CD1c-positive myeloid dendritic cell (primary cell): Measurements from ENCODE around the gene TSPAN1.

Experiments
- DNase-seq: peaks from one replicate; pipeline ENCODE4 v3.0.0-alpha.2; 2016; ENCODE audit errors: extremely low spot score

The TSPAN1 gene

DNA sequence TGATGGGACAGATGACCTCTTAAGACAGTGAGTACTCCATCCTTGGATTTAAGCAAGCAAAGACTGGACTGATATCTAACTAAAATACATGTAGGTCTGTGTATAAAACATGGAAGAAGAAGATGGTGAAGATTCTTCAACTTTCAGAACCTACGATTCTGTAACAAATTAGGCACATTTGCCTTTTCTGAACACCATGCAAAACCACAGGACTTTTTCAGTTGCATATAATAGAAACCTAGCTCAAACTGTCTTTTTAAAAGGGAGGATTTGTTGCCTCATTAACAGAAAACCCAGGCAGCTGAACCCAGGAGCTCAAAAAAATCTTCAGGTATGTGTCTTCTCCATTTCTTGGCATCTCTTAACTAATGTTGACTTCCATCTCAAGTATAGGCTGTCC is 14.7 kb upstream of the TSPAN1 start:
- no peak for DNase-seq

DNA sequence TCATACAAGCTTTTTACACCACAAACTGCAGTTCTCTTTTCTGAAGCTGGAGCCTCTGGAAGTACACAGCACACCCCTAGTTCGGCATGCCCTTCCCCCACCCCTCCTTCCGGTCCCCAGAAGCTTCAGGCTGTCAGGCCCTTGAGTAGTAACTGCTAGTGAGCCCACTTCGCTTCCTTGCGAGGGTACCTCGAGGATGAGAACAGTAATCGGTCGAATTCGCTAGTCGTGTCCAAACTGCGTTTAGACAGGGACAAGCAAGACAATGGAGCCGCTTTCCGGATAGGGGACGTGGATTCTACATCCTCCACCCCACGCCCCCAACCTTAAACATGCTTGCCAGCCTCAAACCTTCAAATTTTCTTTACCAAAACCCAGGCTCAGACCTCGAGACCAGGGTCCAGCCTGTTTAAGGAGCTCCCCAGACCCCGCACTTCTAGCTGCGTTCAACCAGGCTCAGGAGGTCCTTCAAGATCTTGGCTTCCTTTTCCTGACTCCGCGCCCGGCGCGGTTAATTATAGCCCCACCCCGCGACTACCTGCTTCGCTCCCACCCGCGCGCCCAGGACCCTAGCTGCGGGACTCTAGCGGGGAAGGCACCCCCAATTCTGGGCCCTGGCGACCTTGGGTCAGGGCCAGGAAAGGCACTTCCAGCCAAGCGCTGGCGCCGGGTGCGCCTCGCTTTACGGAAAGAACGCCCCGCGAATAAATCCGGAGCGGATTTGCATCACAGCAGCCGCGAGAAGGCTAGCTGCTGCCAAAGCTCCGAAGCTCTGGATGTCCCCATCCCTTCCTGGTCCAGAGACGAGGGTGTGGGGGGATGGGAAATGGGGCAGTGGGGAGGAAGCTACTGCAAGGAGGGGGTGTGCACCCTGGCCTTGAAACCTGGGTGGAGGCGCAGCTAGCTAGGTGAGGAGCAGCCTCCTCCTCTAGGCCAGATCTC is 8.1 kb upstream of the TSPAN1 start:
- DNase-seq, result no peak

DNA sequence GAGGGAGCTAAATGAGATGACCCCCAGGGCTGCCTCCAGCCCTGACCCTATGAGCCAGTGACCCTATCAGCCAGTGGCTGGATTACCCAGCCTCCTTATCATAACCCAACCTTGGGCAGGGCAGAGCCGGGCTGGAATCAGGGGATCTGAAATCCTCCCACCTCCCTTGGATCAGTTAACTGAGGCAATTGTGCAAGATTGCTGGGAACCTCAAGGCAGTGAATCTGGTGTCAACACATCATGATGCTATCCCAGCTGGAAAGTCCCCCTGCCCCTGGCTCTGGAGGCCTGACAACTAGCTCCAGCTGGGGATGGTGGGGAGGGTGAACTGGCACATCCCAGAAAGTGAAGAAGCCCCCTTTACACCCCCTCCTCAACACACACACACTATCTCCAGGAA is 6.4 kb upstream of the TSPAN1 start:
- DNase-seq, result no peak

DNA sequence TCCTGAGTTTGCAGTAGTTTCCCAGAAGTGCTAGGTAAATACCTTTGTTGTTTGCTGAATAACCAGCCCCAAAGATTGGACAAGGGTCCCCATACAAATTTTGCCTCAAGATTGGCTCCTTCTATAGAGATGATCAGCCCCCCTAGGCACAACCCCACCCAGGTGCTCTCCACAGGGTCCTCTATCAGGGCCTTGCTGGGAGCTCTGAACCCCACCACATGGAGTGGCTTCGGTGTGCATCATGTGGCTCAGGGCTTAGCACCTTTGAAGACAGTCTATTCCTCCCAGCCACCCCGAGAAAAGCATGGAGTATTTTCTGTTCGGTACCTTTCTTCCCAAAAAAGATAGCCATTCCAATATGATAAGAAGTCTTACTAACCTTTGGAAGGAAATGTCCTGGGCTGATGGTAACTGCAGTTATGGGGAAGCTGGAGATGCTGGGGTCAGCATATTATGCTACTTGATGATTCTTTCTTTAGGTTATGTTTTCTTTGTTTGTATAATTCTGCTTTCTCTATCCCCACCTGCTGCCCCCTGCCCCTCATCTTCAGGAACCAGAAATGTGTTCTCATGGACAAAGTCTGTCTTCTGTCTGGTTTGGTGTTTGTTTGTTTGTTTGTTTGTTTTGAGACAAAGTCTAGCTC is 5.0 kb upstream of the TSPAN1 start:
- no peak for DNase-seq

DNA sequence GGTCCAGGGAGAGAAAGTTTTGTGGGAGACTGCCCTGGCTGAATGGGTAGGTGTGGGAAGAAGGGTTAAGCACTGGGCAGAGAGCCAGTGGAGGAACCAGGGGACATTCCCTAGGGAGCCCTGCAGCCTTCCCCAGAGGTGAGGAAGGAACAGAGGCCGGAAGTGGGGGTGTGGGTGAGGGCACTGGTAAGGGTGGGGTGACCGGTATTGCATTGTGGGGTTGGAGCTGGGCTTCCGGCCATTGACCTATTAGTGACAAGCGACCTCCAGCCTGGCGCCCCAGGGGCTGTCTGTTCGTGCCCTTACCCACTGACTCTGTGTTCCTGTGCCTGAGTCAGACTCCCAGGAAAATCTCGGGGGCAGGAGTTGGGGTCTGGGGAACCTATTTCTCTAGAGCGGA is 3.5 kb upstream of the TSPAN1 start:
- DNase-seq, result no peak

DNA sequence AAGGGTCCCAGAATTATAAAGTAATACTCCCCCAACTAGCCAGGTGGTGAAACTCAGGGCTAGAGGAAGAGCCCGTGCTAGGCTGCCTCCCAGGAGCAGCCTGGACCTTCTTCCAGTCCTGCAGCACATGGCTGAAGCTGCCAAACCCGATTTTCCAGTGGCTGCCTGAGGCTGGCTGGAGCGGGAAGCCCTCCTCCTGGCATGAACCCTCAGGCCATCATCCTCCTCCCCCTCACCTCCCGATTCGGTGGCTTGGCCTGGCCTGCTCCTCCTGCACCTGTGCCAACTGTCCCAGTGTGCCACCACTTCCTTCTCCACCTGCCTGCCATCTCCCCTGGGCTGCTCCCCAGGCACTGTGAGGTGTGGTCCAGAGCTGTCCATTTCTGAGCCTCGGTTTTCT is 3.0 kb upstream of the TSPAN1 start:
- no peak for DNase-seq

DNA sequence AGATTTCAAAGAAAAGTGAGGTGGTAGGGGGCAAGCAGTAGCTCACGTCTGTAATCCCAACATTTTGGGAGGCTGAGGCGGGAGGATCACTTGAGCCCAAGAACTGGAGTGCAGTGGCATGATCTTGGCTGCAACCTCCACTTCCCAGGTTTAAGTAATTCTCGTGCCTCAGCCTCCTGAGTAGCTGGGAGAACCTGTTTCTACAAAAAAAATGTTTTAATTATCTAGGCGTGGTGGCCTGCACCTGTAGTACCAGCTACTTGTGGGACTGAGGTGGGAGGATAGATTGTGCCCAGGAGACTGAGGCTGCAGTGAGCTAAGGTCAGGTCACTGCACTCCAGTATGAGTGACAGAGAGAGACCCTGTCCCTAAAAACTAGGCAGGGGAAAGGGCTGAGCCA is 2.6 kb upstream of the TSPAN1 start:
- no peak for DNase-seq

DNA sequence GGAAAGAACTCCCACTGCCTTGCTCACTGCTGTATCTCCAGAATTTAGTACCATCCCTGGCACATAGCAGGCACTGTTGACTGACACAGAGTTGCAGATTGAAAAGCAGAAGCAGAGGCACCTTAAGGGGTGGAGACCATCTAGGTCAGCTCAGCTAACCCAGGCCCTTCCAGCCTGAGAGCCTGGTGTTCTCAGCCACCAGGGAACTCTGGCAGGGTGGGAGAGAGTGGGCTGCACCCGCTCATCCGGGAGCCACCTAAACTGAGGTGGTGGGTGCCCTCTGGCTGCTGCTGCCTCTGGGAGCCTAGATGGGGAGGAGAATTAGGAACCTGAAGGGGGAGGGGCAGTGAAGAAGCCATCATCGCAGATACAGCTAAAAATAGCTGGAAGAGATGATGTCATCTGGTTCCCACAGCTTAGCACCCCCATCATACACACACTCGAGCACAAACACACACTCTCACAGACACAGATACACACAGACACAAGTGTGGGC is 1.5 kb upstream of the TSPAN1 start:
- DNase-seq, result no peak

DNA sequence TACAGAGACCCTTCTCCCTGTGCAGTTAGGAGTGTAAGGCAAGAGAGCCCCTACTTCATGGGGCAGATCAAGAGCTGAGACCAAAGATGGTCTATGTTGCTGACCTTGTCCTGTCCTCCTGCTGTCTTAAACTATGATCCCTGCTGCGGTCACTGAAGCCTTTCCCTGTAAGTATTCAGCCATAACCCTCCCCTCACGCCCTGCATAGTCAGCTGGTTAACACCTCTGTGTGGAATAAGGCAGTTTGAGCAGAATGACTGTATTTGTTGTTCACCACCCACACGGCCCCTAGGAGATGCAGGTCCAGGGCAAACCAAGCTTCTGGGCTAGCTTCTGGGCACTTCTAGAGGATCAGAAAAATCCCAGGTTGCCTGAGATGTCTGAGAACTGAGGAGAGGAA is 356 bp downstream of the TSPAN1 start:
- DNase-seq, result no peak

DNA sequence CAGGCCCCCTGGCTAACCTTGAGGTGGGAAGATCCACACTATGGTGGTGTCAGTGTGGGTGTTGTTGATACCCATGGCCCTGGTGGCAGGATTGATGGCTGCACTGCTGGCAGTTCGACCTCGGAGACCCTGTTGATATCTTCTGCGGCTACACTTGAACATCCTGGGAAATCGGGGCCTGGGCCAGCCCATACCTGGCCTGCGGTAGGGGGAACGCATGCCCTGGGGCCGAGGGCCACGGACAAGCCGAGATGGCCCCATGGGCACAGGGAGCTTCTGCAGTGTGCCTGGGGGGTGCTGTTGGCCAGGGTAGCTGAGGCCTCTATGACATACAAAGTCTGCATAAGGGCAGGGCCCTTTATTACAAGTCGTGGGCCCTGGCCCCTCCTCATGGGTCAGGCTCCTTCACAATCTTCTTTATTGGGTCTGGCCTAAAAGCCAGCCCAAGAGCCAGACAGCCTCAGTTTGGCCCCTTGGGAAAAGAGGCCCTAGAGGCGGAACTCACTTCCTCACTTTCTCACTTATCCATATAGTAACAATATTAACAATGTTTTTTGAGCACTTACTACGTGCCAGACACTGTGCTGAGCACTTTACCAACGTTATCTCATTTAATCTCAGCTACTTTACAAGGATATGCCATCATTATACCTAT is 1.5 kb downstream of the TSPAN1 start, which contains the start of gene P3R3URF:
P3R3URF (minus strand) TSS at position 278 of the 655 bp plus-strand sequence; CDS start at position 261, 17 bp downstream.
- DNase-seq, result no peak

DNA sequence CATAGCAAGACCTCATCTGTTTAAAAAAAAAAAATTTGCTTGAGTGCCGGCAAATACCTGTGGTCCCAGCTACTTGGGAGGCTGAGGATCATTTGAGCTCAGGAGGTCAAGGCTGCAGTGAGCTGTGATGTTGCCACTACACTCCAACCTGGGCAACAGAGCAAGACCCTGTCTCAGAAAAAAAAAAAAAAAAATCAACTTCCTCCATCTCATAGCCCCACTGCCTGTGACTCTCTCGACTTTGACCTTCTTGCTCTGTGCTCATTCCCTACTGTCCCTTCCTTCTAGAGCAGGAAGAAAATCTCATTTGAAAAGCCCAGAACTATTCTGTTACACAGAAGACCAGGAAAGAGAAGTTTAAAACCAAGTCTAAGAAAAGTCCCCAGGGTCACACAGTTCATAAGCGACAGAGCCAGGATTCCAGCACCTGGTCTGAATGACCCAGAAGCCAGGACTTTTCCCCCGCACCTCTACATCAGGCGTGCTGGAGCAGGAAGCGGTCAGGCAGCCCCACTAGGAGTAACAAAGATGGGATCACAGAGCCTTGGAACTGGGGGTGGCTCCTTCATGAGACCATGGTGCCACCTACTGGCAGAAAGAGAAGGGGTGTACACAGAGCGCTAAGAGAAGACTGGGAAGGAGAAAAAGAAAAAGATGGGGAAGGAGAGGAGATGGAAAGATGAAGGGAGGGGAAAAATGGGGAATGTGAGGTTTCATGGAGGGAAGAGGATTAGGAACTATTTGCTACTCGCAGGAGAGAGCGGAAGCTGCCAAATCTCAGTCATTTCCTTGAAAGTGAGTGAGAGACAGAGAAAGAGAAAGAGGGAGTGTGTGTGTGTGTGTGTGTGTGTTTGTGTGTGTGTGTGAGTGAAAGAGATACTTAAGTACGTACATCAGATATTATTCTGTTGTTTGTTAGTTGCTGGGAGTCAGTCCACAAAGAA is 4.5 kb downstream of the TSPAN1 start:
- peak; percentile 78 for DNase-seq

DNA sequence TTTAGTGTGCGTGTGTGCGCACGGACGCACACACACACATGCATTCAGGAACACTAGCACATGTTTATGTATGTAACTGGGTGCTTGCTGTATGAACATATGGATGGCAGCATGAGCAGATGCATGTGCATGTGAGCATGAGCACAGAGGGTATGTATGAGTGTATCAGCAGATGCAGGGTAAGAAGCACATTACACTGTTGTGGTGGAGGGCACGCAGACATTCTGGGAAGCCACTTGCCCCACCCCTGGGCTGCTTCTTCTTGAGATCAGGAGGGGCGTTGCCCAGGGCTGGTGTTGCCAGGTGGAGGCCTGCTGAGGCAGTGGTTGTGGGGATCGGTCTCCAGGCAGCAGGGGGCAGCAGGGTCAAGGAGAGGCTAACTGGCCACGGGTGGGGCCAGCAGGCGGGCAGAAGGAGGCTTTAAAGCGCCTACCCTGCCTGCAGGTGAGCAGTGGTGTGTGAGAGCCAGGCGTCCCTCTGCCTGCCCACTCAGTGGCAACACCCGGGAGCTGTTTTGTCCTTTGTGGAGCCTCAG is 5.3 kb downstream of the TSPAN1 start:
- no peak for DNase-seq

DNA sequence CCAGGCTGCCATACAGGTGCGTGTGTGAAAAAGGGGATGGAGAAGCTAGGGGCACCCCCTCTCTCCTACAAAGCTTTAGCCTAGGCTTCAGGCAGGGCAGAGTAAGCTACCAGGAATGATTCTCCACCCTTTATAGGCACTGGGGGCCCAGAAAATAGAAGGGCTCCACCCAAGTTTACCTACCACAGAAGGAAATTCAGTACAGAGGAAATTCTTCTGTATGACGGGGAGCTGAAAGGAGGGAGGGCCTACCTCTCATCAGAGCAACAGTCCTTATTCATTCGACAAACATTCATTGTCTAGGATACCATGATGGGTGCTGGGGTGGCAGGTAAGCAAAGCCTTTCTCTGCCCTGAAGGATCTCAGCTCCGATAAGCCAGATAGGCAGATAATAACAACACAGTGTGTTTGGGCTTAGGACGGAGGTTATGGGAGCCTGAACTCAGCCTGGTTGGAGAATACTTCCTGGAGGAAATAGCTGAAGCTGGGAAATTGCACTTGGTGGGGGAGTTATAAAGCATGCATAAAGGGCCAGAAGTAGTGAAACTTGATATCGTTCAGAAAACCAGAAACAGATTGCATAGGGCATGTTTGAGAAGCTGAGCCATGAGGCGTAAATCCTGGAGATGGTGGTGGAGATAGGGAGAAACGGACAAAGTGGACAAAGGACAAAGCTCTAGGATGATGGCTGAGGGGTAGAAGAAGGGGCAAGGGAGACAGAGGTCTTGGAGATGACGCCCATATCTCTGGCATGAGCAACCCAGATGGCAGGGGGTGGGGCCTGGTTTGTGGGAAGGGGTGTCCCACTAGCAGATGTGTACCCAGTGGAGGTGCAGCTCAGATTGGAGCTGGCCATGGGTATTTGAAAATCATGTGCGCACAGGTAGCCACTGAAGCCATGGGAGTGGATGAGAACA is 6.7 kb downstream of the TSPAN1 start:
- DNase-seq, result no peak

DNA sequence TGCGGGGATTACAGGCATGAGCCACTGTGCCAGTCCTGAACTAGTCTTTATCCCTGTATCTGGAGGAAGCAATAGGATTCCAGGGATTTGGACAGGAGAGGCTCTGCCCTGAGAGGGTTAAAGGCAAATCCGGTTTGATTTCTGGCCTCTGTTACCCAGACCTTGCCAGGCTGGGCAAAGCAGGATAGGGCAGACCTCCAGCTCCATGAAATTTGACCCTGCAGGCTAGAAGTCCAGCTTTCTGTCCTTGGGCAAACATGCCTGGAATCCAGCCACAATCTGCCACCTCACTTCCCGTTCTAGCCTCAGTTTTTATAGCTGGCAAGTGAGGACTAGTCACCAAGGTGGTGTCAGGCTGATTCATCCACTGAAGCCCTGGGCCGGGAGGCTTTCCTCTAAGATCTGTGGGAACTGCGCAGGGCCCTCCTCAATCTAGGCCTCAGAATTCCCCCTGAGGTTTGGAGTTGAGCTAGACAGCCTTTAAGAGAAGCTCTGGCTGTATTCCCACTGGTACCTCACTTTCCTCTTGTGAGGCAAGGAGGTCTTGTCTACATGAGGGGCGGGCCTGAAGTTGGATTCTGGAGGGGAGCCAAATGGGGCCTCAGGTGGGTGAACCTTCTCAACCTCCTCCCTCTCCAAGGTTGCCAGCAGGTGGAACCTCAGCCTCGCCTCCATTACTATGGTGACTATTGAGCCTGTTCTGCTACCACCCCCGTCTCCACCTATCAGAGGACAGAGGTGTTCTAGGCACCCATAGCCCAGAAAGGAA is 8.4 kb downstream of the TSPAN1 start:
- DNase-seq, result no peak

DNA sequence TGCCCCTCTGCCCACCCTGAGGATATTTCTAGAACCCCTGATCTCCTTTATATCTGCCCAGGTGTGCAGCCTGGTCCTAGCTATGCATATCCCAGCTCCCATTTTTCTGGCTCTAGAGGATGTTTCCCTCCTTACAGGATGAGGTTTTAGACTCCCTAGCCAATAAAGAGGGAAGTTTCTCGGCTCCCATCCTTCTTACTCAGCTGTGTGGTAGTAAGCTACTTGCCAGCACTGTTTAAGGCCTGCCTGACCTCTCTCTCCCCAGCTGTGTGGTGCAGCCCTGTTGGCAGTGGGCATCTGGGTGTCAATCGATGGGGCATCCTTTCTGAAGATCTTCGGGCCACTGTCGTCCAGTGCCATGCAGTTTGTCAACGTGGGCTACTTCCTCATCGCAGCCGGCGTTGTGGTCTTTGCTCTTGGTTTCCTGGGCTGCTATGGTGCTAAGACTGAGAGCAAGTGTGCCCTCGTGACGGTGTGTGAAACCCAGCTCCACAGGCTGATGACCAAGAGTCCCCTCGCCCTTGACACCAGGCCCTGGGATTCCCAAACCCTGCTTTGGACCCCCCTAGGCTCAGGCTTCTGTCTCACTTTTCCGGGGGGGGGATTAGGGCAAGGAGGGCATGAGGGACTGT is 9.2 kb downstream of the TSPAN1 start:
- peak; percentile 24 for DNase-seq

DNA sequence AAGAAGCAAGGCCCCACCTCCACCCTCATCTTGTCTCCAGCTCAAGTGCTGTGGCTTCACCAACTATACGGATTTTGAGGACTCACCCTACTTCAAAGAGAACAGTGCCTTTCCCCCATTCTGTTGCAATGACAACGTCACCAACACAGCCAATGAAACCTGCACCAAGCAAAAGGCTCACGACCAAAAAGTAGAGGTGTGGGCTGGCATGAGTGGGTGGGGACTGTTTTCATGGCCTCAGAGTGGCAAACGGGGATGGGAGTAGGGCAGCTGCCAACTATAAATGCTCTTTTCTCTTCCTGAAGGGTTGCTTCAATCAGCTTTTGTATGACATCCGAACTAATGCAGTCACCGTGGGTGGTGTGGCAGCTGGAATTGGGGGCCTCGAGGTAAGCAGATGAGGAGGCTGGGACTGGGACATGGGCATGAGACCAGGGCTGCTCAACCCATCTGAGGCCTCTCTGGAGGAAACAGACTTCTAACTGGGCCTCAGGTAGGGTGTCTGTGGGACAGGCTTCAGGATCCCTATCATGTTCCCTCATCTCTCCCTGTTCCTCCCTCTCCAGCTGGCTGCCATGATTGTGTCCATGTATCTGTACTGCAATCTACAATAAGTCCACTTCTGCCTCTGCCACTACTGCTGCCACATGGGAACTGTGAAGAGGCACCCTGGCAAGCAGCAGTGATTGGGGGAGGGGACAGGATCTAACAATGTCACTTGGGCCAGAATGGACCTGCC is 10.2 kb downstream of the TSPAN1 start:
- DNase-seq, result no peak

DNA sequence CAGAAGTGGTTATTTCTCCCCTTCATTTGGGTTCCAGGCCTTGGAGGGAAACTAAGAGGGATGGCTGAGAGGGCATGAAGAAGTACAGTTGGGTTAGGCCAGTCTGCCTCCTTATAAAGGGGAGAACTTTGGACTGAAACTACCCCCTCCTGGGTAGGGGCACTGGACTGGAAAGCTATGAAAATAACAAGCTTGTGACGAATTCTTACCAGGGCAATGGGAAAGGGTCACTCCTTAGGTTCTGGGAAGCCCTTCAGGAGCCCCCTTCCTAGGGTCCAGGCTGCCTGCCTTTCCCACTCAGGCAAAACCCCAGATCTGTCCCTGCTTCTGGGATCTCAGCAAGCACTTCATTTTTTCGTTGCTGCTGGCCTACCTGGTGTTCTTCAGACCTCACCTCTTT is 11.2 kb downstream of the TSPAN1 start:
- DNase-seq, result no peak
